Muscle layer of colon (tissue), 2 donors: Measurements from ENCODE around the gene SMAD6.

Experiments
- H3K27ac ChIP-seq: one replicate; pipeline ENCODE4 v1.7.0; 2013; ENCODE audit warnings: low read depth, mild to moderate bottlenecking, low read length, moderate library complexity
- H3K27me3 ChIP-seq, 2 donors: one replicate each; pipeline ENCODE4 v1.7.0; 2013; ENCODE audit warnings: low read length in 2 of 2, mild to moderate bottlenecking in 2 of 2; ENCODE audit not compliant: insufficient read depth in 2 of 2, control insufficient read depth in 1 of 2
- H3K36me3 ChIP-seq: one replicate; pipeline ENCODE4 v1.7.0; 2013; ENCODE audit warnings: mild to moderate bottlenecking, low read length; ENCODE audit not compliant: insufficient read depth
- H3K4me1 ChIP-seq: one replicate; pipeline ENCODE4 v1.7.0; 2013; ENCODE audit warnings: mild to moderate bottlenecking, low read length; ENCODE audit not compliant: insufficient read depth
- H3K4me3 ChIP-seq, 2 donors: one replicate each; pipeline ENCODE4 v1.7.0; 2013; ENCODE audit warnings: low read length in 2 of 2, low read depth in 1 of 2, mild to moderate bottlenecking in 1 of 2, moderate library complexity in 1 of 2
- H3K9ac ChIP-seq: one replicate; pipeline ENCODE4 v1.7.0; 2013; ENCODE audit warnings: low read length
- H3K9me3 ChIP-seq: one replicate; pipeline ENCODE4 v1.7.0; 2013; ENCODE audit warnings: mild to moderate bottlenecking, low read length
- donor health status: abdominal sarcoma.
- donor health status: Adenocarcinoma of cecum.

SMAD6 gene

DNA sequence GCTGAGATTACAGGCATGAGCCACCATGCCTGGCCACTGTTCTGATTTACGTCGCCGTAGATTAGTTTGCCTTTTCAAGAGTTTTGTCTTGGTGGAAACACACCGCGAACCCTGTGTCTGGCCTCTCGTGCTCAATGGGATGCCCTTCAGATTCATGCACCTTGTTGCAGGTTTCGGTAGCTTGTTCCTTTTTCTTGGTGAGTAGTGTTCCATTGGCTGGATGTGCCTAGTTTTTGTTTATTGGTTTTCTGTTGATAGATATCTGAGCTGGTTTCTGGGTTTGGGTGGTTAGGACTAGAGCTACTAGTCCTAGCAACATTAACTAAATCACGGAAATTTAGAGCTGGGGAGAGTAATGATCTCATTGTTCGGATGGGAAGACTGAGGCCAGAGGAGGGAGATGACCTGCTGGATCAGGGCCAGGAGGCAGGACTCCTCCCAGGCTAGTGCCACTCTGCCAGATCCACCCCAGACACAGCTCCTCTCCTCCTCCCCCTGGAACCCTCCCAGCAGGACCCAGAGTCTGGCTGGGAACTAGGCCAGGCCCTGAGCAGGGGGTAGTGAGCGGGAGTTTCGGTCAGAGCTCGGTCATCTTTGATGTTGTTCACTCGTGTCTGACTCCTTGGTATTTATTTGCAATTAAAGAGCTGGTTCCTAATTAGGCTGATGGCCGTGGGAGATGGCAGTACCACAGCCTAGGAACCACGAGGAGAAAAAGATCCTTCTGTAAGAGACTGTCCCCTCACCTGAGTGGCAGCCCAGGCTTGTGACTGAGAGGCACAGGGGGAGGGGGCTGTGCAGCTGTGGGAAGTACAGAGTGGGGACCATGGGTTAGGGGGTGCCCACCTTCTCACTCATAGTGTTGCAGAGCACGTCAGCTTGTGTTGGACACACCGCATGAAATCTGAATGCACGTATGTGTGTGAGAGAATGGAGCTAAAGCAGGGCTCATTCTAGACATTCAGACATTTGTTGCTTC, 73.4 kb downstream of the SMAD6 start:
- Histone ChIP-seq H3K36me3 (no peaks in the 10 kb centered on the region), H3K4me1 (peaks cover 49% of the 10 kb centered on the region), H3K9ac (no peak overlapping the region), H3K27me3 (no peaks in the 10 kb centered on the region), H3K27ac (peak overlapping the region; percentile 16), H3K4me3 (peak overlapping the region in 1 of 2 donors; percentile 2), H3K9me3 (no peaks in the 10 kb centered on the region)

DNA sequence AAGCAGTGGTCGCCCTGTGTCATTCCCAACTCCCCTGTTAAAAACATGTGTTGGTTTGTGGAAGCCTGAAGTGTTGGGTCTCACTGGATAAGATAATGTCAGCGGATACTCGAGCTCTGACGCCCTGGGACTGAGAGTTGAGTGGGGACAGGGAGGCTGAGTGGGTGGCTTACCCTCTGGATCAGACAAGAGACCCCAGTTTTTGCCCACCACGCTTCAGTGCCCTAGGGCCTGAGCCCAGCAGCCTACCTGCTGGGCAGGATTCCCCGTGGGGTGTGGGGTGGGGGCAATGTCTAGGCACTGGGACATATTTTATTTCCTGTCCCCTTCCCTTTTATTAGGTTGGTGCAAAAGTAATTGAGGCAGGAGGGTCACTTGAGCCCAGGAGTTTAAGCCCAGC, 75.0 kb downstream of the SMAD6 start:
- Histone ChIP-seq H3K9me3 (no peaks in the 10 kb centered on the region), H3K27ac (no peak overlapping the region), H3K36me3 (no peaks in the 10 kb centered on the region), H3K27me3 (no peaks in the 10 kb centered on the region), H3K4me1 (peaks cover 35% of the 10 kb centered on the region), H3K9ac (no peak overlapping the region), H3K4me3 (no peak overlapping the region)

DNA sequence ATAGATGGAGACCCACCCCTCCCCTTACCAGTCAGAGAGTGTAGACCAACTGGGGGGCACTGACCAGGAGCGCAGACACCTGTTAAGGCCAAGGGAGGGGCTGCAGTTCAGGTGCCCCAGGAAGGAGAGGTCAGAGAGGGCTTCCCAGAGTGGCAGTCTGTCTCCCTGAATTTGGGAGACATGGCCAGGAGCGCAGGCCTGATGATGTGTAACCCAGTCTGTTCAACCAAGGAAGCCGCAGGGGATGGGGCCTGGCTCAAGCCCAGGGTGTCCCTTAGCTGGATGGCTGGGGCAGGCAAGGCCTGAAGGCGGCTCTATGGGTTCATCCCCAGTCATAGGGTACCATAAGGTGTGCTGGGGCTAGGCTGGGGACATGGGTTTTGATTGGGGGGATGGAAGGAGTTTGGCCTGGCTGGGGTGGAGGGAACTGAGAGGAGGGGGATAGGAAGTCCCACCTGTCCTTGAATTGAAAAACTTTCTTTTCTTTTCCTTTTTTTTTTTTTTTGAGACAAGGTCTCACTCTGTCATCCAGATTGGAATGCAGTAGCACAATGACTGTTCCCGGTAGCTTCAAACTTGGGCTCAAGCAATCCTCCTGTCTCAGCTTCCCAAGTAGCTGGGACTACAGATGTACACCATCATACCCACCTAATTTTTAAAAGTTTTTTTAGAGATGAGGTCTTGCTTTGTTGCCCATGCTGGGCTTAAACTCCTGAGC, 75.7 kb downstream of the SMAD6 start:
- Histone ChIP-seq H3K27ac (no peak overlapping the region), H3K4me1 (peaks cover 39% of the 10 kb centered on the region), H3K27me3 (no peaks in the 10 kb centered on the region), H3K4me3 (no peak overlapping the region), H3K9me3 (no peaks in the 10 kb centered on the region), H3K36me3 (no peaks in the 10 kb centered on the region), H3K9ac (no peak overlapping the region)

DNA sequence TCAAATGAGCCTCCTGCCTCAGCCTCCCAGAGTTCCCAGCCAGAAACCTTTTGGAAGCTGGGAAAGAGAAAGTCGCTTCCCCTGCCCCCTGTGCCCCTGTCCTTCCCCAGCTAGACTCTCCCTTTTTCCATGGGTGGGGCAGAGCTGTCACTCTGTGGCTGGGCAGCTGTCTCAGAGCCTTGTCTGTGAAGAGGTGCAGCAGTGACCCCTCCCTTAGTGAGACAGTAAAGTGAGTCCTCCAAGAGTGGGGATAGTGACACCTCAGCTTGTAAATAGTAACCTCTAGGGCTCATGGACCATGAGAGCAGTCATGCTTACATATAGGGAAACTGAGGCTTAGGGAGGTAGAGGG, 76.3 kb downstream of the SMAD6 start:
- no peaks in the 10 kb centered on the region for H3K27me3 ChIP-seq
- H3K27ac ChIP-seq, result no peak overlapping the region
- H3K4me1 ChIP-seq, result peaks cover 40% of the 10 kb centered on the region
- H3K9me3 ChIP-seq, result no peaks in the 10 kb centered on the region
- no peak overlapping the region for H3K9ac ChIP-seq
- no peaks in the 10 kb centered on the region for H3K36me3 ChIP-seq
- H3K4me3 ChIP-seq, result no peak overlapping the region

GRCh38 chr15:66778716-66779115, 76.7 kb downstream of the SMAD6 start:
- H3K9ac ChIP-seq, result no peak overlapping the region
- H3K4me3 ChIP-seq, result no peak overlapping the region
- no peaks in the 10 kb centered on the region for H3K36me3 ChIP-seq
- no peaks in the 10 kb centered on the region for H3K27me3 ChIP-seq
- peaks cover 35% of the 10 kb centered on the region for H3K4me1 ChIP-seq
- no peaks in the 10 kb centered on the region for H3K9me3 ChIP-seq
- no peak overlapping the region for H3K27ac ChIP-seq

DNA sequence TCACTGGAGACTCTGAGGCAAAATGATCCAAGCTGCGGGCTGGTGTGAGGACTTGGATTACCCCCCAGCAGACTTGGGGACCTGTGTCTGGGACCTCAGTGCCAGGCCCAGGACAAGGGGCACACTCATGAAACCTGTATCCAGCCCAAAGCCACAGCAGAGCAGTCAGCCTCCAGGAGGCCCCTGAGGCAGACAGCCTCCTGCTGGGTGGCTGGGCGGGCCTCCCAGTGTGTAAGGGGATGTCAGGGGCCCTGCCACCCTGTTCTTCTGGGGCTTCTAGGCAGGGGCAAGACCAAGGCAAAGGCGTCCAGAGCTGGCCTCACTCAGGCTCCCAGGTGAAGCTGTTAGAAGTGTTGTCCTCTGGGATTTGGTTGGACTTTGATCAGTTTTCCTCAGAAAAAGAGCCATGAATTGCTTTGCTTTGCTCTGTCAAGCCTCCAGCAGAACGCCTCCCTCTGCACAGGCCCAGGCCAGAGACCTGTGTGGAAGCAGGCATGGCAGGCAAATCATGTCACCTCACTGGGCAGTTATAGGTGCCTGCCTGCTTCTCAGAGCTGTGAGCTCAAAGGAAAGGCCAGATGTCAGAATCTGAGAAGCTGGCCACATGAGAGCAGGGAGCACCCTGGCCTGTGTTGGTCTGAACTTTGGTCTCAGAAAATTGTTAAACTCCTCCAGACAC, 77.4 kb downstream of the SMAD6 start:
- Histone ChIP-seq H3K36me3 (no peaks in the 10 kb centered on the region), H3K27ac (no peak overlapping the region), H3K4me3 (no peak overlapping the region), H3K9ac (no peak overlapping the region), H3K4me1 (peaks cover 28% of the 10 kb centered on the region), H3K27me3 (no peaks in the 10 kb centered on the region), H3K9me3 (no peaks in the 10 kb centered on the region)

DNA sequence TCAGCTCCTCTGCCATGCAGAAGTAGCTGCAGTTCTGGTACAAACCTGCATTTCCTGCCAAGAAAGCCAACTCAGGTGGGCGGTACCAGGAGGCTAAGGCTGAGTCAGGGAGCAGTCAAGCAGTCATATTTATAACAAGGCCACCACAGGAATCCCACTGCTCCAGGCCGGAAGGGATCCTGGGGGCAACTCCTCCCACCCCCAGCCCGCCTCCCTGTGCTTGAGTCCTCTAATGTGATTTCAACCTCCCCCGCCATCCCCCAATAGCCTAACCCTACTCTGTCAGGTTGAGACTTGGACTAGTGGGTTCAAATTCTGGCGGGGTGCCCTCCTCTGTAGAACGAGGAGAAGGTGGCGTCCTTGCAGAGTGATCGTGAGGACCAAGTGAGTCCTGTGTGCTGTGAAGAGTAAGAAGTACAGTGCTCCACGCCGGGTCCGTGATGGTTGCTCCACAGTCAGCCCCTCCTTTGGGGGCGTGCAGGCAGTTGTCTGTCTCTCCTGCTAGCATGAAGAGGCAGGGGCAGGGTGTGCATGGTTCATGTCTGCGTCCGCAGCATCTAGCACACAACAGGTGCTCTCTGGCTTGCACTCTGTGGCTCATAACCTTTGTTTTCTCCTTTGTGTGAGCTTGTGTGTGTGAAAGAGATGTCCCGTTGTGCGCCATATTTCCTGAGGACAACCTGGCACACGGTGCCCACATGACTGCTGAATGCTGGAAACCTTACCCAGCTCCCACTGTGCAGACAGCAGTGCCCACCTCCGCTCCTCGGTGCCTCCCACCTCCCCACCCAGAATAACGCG, 78.3 kb downstream of the SMAD6 start:
- no peak overlapping the region for H3K9ac ChIP-seq
- H3K36me3 ChIP-seq, result no peaks in the 10 kb centered on the region
- H3K27ac ChIP-seq, result no peak overlapping the region
- peaks cover 22% of the 10 kb centered on the region for H3K4me1 ChIP-seq
- H3K27me3 ChIP-seq, result no peaks in the 10 kb centered on the region
- H3K9me3 ChIP-seq, result no peaks in the 10 kb centered on the region
- no peak overlapping the region for H3K4me3 ChIP-seq

- H3K36me3 ChIP-seq, result no peaks in the 10 kb centered on the region
- no peak overlapping the region for H3K27ac ChIP-seq
- H3K27me3 ChIP-seq, result no peaks in the 10 kb centered on the region
- no peak overlapping the region for H3K4me3 ChIP-seq
- no peak overlapping the region for H3K9ac ChIP-seq
- H3K9me3 ChIP-seq, result no peaks in the 10 kb centered on the region
- H3K4me1 ChIP-seq, result peaks cover 15% of the 10 kb centered on the region
Observed at GRCh38 chr15:66780973-66781718, 79.1 kb downstream of the SMAD6 start.

GRCh38 chr15:66782785-66783184, 80.7 kb downstream of the SMAD6 start:
- peaks cover 13% of the 10 kb centered on the region for H3K4me1 ChIP-seq
- H3K9me3 ChIP-seq, result no peaks in the 10 kb centered on the region
- H3K27me3 ChIP-seq, result no peaks in the 10 kb centered on the region
- H3K27ac ChIP-seq, result no peak overlapping the region
- H3K9ac ChIP-seq, result no peak overlapping the region
- H3K4me3 ChIP-seq, result no peak overlapping the region
- H3K36me3 ChIP-seq, result no peaks in the 10 kb centered on the region

DNA sequence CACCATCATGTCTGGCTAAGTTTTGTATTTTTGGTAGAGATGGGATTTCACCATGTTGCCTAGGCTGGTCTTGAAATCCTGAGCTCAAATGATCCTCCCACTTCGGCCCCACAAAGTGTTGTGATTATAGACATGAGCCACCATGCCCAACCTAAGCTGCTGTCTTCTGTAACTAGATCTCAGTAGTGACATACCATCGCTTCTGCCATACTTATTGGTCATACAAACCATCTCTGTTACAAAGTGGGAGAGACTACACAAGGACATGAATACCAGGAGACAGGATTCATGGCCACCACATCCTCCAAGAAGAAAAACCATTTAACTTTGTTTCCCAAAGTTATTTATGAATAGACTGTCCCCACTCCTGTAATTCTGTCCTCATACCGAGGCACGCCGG, 81.3 kb downstream of the SMAD6 start:
- no peak overlapping the region for H3K27ac ChIP-seq
- H3K9ac ChIP-seq, result no peak overlapping the region
- H3K4me3 ChIP-seq, result no peak overlapping the region
- H3K4me1 ChIP-seq, result peaks cover 13% of the 10 kb centered on the region
- no peaks in the 10 kb centered on the region for H3K36me3 ChIP-seq
- H3K27me3 ChIP-seq, result no peaks in the 10 kb centered on the region
- H3K9me3 ChIP-seq, result no peaks in the 10 kb centered on the region
